OCI-LY7 (cell line): ENCODE results near the gene MSH2.

ENCODE experiments used
- CTCF ChIP-seq: fragments of 200-600 bp; sonication (generic); conservative IDR thresholded peaks from 2 replicates; pipeline ENCODE4 v1.5.1; 2014; ENCODE audit warnings: mild to moderate bottlenecking, antibody characterized with exemption, low read length, moderate library complexity, mixed read lengths
- EZH2phosphoT487 ChIP-seq: fragments of 200-600 bp; sonication (generic); IDR thresholded peaks from 2 replicates; pipeline ENCODE4 v1.6.1; 2018; ENCODE audit warnings: low read depth, borderline replicate concordance, mild to moderate bottlenecking, mixed run types, antibody characterized with exemption, low read length, moderate library complexity, mixed read lengths

DNA sequence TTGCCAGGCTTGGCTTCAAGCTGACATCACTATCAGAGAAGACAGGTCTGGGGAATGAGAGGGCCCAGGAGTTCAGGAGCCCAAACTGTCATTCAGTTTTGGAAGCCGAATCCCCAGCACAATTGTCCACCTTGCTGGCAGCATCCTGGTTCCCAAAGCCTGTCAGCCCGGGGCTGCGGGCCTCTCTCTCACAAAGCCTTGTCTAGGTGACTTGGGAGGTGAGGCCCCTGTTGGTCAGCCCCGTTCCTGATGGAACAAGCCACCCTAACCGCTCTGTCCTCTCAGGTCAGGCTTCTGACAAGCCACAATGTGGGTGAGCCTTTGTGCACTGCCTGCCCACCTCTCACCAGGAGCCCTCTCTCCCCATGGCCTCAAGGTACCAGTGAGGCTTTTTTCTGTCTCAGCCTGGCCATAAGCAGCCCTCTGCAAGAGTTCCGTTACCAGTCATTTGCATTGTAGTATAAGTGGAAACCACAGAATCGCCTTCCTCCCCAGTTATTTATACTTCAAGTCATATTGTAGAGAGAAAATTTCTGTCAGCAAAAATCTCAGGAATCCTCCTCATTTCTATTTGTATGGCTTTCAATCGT, 100.6 kb downstream of the MSH2 start:
- TF ChIP-seq CTCF = no peak
- no peak for TF ChIP-seq EZH2phosphoT487
